OCI-LY1 (cell line): ENCODE data around the gene MRS2.

Experiments used
- H2AFZ ChIP-seq: fragments of 200-600 bp; sonication (generic), shearing (Covaris generic); 2 replicates; pipeline ENCODE4 v1.6.0; 2014; ENCODE audit warnings: antibody characterized with exemption, mild to moderate bottlenecking, low read length
- H3F3A ChIP-seq: fragments of 200-600 bp; sonication (generic), shearing (Covaris generic); 2 replicates; pipeline ENCODE4 v1.6.0; 2014; ENCODE audit warnings: mild to moderate bottlenecking, antibody characterized with exemption, low read length, moderate library complexity; ENCODE audit not compliant: insufficient read depth
- H3K27ac ChIP-seq: fragments of 200-600 bp; sonication (generic); 2 replicates; pipeline ENCODE4 v1.5.1; 2014; ENCODE audit warnings: low read length, mixed run types, mild to moderate bottlenecking, low read depth; ENCODE audit not compliant: poor library complexity, severe bottlenecking
- H3K27me3 ChIP-seq: fragments of 200-600 bp; sonication (generic); 2 replicates; pipeline ENCODE4 v1.6.0; 2014; ENCODE audit warnings: antibody characterized with exemption, mild to moderate bottlenecking, low read length, moderate library complexity; ENCODE audit not compliant: insufficient read depth
- H3K36me3 ChIP-seq: fragments of 200-600 bp; sonication (generic); 2 replicates; pipeline ENCODE4 v1.6.1; 2014; ENCODE audit warnings: mild to moderate bottlenecking, antibody characterized with exemption, low read length, moderate library complexity, mixed read lengths; ENCODE audit not compliant: insufficient read depth
- H3K4me1 ChIP-seq: fragments of 200-600 bp; sonication (generic); 2 replicates; pipeline ENCODE4 v1.5.1; 2014; ENCODE audit warnings: mild to moderate bottlenecking, low read length, moderate library complexity; ENCODE audit not compliant: insufficient read depth, severe bottlenecking
- H3K4me2 ChIP-seq: fragments of 200-600 bp; sonication (generic), shearing (Covaris generic); 2 replicates; pipeline ENCODE4 v1.6.1; 2014; ENCODE audit warnings: low read length
- H3K4me3 ChIP-seq: fragments of 200-600 bp; sonication (generic); 2 replicates; pipeline ENCODE4 v1.5.1; 2014; ENCODE audit warnings: low read length, low read depth, mild to moderate bottlenecking, mixed read lengths; ENCODE audit not compliant: poor library complexity, severe bottlenecking
- H3K79me2 ChIP-seq: fragments of 200-600 bp; shearing (Covaris generic); 2 replicates; pipeline ENCODE4 v1.6.1; 2016; ENCODE audit warnings: mixed run types, low read length, mixed read lengths; ENCODE audit not compliant: insufficient read depth
- H3K9ac ChIP-seq: fragments of 200-600 bp; sonication (generic), shearing (Covaris generic); 2 replicates; pipeline ENCODE4 v1.6.1; 2014; ENCODE audit warnings: mild to moderate bottlenecking, low read length, mixed read lengths
- H3K9me2 ChIP-seq: fragments of 200-600 bp; sonication (generic), shearing (Covaris generic); 2 replicates; pipeline ENCODE4 v1.6.1; 2014; ENCODE audit warnings: low read depth, mild to moderate bottlenecking, low read length, mixed read lengths
- H3K9me3 ChIP-seq: fragments of 200-600 bp; shearing (Covaris generic); 2 replicates; pipeline ENCODE4 v1.6.1; 2014; ENCODE audit warnings: low read length, mixed read lengths
- H4K20me1 ChIP-seq: fragments of 200-600 bp; sonication (generic), shearing (Covaris generic); 2 replicates; pipeline ENCODE4 v1.6.0; 2016; ENCODE audit warnings: mild to moderate bottlenecking, low read length; ENCODE audit not compliant: insufficient read depth
- EZH2 ChIP-seq: fragments of 200-600 bp; sonication (generic), shearing (Covaris generic); IDR thresholded peaks from 2 replicates; pipeline ENCODE4 v1.8.0; 2017; ENCODE audit warnings: borderline replicate concordance, mixed run types, mild to moderate bottlenecking, antibody characterized with exemption, low read length, moderate library complexity, mixed read lengths
- TF ChIP-seq, protein P1 (sequence below): fragments of 200-600 bp; sonication (generic), shearing (Covaris generic); IDR thresholded peaks from 2 replicates; pipeline ENCODE4 v1.5.1; 2017; ENCODE audit warnings: mild to moderate bottlenecking, antibody characterized with exemption, low read length, moderate library complexity, mixed read lengths

MRS2 gene

DNA sequence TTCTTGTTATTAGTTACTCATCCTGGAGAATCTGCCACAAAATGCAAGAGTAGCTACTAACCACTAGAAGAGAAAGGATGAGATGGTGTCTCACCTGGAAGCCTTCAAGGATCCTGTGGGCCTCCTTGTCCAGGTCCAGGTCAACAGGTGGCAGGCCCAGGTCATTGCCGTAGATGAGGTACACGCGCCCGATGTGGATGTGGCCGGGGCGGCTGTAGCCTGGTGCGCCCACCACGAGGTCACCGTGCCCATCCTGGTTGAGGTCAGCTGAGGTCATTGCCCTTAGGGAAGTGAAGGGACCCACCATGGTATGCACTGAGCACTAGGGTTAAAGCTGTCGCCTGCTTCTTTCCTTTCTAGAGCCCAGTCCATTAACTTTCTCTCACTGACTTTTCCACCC, 51.2 kb downstream of the MRS2 start:
- H3F3A ChIP-seq = no peaks in the 10 kb centered on the region
- H3K9me3 ChIP-seq = no peaks in the 10 kb centered on the region
- H3K27ac ChIP-seq = no peak overlapping the region
- H3K9me2 ChIP-seq = no peaks in the 10 kb centered on the region
- no peaks in the 10 kb centered on the region for H3K79me2 ChIP-seq
- no peak overlapping the region for H3K4me3 ChIP-seq
- H3K4me1 ChIP-seq = no peaks in the 10 kb centered on the region
- peaks cover 8% of the 10 kb centered on the region; the same call in 1 of the 2 replicates for H3K36me3 ChIP-seq
- no peak overlapping the region for H3K9ac ChIP-seq
- no peak overlapping the region for H2AFZ ChIP-seq
- H3K27me3 ChIP-seq = no peaks in the 10 kb centered on the region
- no peaks in the 10 kb centered on the region for H4K20me1 ChIP-seq
- no peak overlapping the region for H3K4me2 ChIP-seq
- no peak for TF ChIP-seq EZH2
- TF ChIP-seq, protein P1, sequence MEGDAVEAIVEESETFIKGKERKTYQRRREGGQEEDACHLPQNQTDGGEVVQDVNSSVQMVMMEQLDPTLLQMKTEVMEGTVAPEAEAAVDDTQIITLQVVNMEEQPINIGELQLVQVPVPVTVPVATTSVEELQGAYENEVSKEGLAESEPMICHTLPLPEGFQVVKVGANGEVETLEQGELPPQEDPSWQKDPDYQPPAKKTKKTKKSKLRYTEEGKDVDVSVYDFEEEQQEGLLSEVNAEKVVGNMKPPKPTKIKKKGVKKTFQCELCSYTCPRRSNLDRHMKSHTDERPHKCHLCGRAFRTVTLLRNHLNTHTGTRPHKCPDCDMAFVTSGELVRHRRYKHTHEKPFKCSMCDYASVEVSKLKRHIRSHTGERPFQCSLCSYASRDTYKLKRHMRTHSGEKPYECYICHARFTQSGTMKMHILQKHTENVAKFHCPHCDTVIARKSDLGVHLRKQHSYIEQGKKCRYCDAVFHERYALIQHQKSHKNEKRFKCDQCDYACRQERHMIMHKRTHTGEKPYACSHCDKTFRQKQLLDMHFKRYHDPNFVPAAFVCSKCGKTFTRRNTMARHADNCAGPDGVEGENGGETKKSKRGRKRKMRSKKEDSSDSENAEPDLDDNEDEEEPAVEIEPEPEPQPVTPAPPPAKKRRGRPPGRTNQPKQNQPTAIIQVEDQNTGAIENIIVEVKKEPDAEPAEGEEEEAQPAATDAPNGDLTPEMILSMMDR = no peak

GRCh38 chr6:24454452-24454851, 51.7 kb downstream of the MRS2 start:
- Histone ChIP-seq H4K20me1 (no peaks in the 10 kb centered on the region), H2AFZ (no peak overlapping the region), H3K4me1 (no peaks in the 10 kb centered on the region), H3K79me2 (no peaks in the 10 kb centered on the region), H3K27ac (no peak overlapping the region), H3K9me3 (no peaks in the 10 kb centered on the region), H3K9me2 (no peaks in the 10 kb centered on the region), H3F3A (no peaks in the 10 kb centered on the region), H3K27me3 (no peaks in the 10 kb centered on the region), H3K4me2 (no peak overlapping the region), H3K36me3 (peaks cover 10% of the 10 kb centered on the region; the same call in 1 of the 2 replicates), H3K4me3 (no peak overlapping the region), H3K9ac (no peak overlapping the region)
- TF ChIP-seq, protein P1 = no peak
- TF ChIP-seq EZH2 = no peak

- no peak overlapping the region for H3K27ac ChIP-seq
- H3K27me3 ChIP-seq = no peaks in the 10 kb centered on the region
- H3K4me3 ChIP-seq = no peak overlapping the region
- no peak overlapping the region for H2AFZ ChIP-seq
- peaks cover 14% of the 10 kb centered on the region; the same call in 1 of the 2 replicates for H3K36me3 ChIP-seq
- no peaks in the 10 kb centered on the region for H3K9me3 ChIP-seq
- H3K4me2 ChIP-seq = no peak overlapping the region
- no peaks in the 10 kb centered on the region for H3K9me2 ChIP-seq
- no peaks in the 10 kb centered on the region for H3K4me1 ChIP-seq
- no peak overlapping the region for H3K9ac ChIP-seq
- no peaks in the 10 kb centered on the region for H4K20me1 ChIP-seq
- no peak for TF ChIP-seq EZH2
- TF ChIP-seq, protein P1 = no peak
- no peaks in the 10 kb centered on the region for H3F3A ChIP-seq
- no peaks in the 10 kb centered on the region for H3K79me2 ChIP-seq
Observed at GRCh38 chr6:24455061-24455460, 52.3 kb downstream of the MRS2 start.
